Stimulated activated CD4-positive, alpha-beta T cell treated with anti-CD3 and anti-CD28 coated beads, Interleukin-4, amount 100 ng/mL, for 24 hours (primary cell): ENCODE data around the gene ASPSCR1.

Source experiments
- DNase-seq: peaks from one replicate; pipeline ENCODE4 v3.0.0-alpha.2; 2020

The ASPSCR1 gene

GRCh38 chr17:81984773-81985410, 7.5 kb downstream of the ASPSCR1 start:
- DNase-seq: no peak

GRCh38 chr17:81986606-81987005, 9.2 kb downstream of the ASPSCR1 start:
- no peak for DNase-seq

GRCh38 chr17:81987161-81987770, 9.8 kb downstream of the ASPSCR1 start:
- no peak for DNase-seq

- DNase-seq: no peak
Measured at GRCh38 chr17:81990836-81991683, 13.6 kb downstream of the ASPSCR1 start.

GRCh38 chr17:81991684-81992305, 14.4 kb downstream of the ASPSCR1 start:
- no peak for DNase-seq

- DNase-seq: no peak
Measured at GRCh38 chr17:81992306-81993102, 15.1 kb downstream of the ASPSCR1 start.

GRCh38 chr17:81993729-81994592, 16.5 kb downstream of the ASPSCR1 start:
- no peak for DNase-seq

- no peak for DNase-seq
Measured at GRCh38 chr17:81994593-81995462, 17.4 kb downstream of the ASPSCR1 start.

- no peak for DNase-seq
Measured at GRCh38 chr17:81995463-81996231, 18.2 kb downstream of the ASPSCR1 start.

GRCh38 chr17:81996232-81996756, 18.9 kb downstream of the ASPSCR1 start:
- DNase-seq: no peak

GRCh38 chr17:81996757-81997441, 19.5 kb downstream of the ASPSCR1 start:
- no peak for DNase-seq

GRCh38 chr17:81998212-81998611, 20.8 kb downstream of the ASPSCR1 start:
- no peak for DNase-seq

- DNase-seq: no peak
Measured at GRCh38 chr17:81998691-81999438, 21.4 kb downstream of the ASPSCR1 start.

- DNase-seq: no peak
Measured at GRCh38 chr17:81999587-81999975, 22.2 kb downstream of the ASPSCR1 start.

- DNase-seq: no peak
Measured at GRCh38 chr17:81999976-82000802, 22.8 kb downstream of the ASPSCR1 start.

- DNase-seq: no peak
Measured at GRCh38 chr17:82000803-82001570, 23.6 kb downstream of the ASPSCR1 start.
